Gastrocnemius medialis (tissue), 4 donors: Measurements from ENCODE around the gene AGAP1.

Source experiments
- POLR2A ChIP-seq, 2 donors: fragments of 450-650 bp; IDR thresholded peaks; one replicate each; pipeline ENCODE4 v1.6.1; 2017; ENCODE audit warnings: antibody characterized with exemption in 2 of 2, mild to moderate bottlenecking in 2 of 2, moderate library complexity in 2 of 2
- TF ChIP-seq, protein P1 (sequence below), 5 experiments: fragments of 450-650 bp in 3 of 5; fragments of 200-600 bp in 2 of 5; sonication (generic) in 2 of 5; IDR thresholded peaks in 4 of 5; conservative IDR thresholded peaks in 1 of 5; 1 replicate in 4 of 5; 2 replicates in 1 of 5; pipeline ENCODE4 v1.5.1; 2016 to 2019; ENCODE audit warnings: antibody characterized with exemption in 5 of 5, mild to moderate bottlenecking in 3 of 5, moderate library complexity in 3 of 5

DNA sequence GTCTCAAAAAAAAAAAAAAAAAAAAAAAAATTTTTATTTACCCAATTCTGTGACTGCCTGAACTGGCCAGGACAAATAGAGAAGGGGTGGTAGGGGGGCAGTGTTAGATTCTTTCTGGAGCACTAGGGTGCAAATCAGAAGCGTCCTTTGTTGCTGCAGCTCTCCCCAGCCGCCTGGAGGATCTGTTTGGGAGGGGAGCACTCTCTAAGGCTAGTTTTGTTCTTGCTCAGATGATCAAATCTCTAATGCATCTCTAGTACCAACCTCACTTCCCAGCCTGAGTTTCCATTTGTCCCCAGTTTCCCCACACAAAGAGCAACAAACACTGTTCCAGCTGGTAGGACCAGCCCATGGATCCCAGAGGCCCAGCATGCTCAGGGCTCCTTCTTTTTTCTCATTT, 591.4 kb downstream of the AGAP1 start:
- TF ChIP-seq, protein P1, sequence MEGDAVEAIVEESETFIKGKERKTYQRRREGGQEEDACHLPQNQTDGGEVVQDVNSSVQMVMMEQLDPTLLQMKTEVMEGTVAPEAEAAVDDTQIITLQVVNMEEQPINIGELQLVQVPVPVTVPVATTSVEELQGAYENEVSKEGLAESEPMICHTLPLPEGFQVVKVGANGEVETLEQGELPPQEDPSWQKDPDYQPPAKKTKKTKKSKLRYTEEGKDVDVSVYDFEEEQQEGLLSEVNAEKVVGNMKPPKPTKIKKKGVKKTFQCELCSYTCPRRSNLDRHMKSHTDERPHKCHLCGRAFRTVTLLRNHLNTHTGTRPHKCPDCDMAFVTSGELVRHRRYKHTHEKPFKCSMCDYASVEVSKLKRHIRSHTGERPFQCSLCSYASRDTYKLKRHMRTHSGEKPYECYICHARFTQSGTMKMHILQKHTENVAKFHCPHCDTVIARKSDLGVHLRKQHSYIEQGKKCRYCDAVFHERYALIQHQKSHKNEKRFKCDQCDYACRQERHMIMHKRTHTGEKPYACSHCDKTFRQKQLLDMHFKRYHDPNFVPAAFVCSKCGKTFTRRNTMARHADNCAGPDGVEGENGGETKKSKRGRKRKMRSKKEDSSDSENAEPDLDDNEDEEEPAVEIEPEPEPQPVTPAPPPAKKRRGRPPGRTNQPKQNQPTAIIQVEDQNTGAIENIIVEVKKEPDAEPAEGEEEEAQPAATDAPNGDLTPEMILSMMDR (IDR thresholded peaks at IDR 0.05 in 4 of 5, conservative IDR thresholded peaks at IDR 0.05 in 1 of 5), result no peak
- TF ChIP-seq POLR2A (IDR thresholded peaks at IDR 0.05), result no peak
